Measurements from ENCODE around the gene KREMEN2. TPM values are rescaled to one million over a fixed set of nuclear protein-coding genes. Genes with fewer than 3 reads are reported as not detected.

KREMEN2 gene
- polyA plus RNA-seq, 4 donors = 0.15 to 0.54 (median 0.47) TPM; not detected in 1

Other genes starting within 250 kb of the KREMEN2 start
- gene PRSS27, start 244.1 kb upstream of the KREMEN2 start, polyA plus RNA-seq = 1 to 10 TPM in 1 of 4 donors, under 1 TPM in 1, not detected in 2; 0.65 to 1.3 TPM
- gene SRRM2, start 211.6 kb upstream of the KREMEN2 start, polyA plus RNA-seq = 100 to 1,000 TPM; 329 to 655 (median 496) TPM
- 100 to 1,000 TPM; 166 to 718 (median 396) TPM for gene ELOB, start 187.0 kb upstream of the KREMEN2 start, polyA plus RNA-seq
- gene PRSS33, start 176.7 kb upstream of the KREMEN2 start, polyA plus RNA-seq = under 1 TPM in 1 of 4 donors, not detected in 3; 0.03 TPM
- gene PRSS41, start 165.8 kb upstream of the KREMEN2 start, polyA plus RNA-seq = not detected
- gene PRSS21, start 147.0 kb upstream of the KREMEN2 start, polyA plus RNA-seq = under 1 TPM in 2 of 4 donors, not detected in 2; 0.15 to 0.19 TPM
- 10 to 100 TPM in 3 of 4 donors, 1 to 10 TPM in 1; 5.2 to 19.9 (median 15.0) TPM for gene ZG16B, start 134.0 kb upstream of the KREMEN2 start, polyA plus RNA-seq
- 1 to 10 TPM in 2 of 4 donors, under 1 TPM in 2; 0.45 to 3.9 (median 1.1) TPM for gene PRSS22, start 106.1 kb upstream of the KREMEN2 start, polyA plus RNA-seq
- 10 to 100 TPM in 3 of 4 donors, 1 to 10 TPM in 1; 9.1 to 30.2 (median 23.3) TPM for gene FLYWCH2, start 81.1 kb upstream of the KREMEN2 start, polyA plus RNA-seq
- 10 to 100 TPM; 13.0 to 18.8 (median 14.9) TPM for gene FLYWCH1, start 52.3 kb upstream of the KREMEN2 start, polyA plus RNA-seq
- gene PAQR4, start 5.1 kb downstream of the KREMEN2 start, polyA plus RNA-seq = 10 to 100 TPM in 2 of 4 donors, 1 to 10 TPM in 2; 1.4 to 19.4 (median 6.9) TPM
- gene PKMYT1, start 16.2 kb downstream of the KREMEN2 start, polyA plus RNA-seq = 10 to 100 TPM in 2 of 4 donors, 1 to 10 TPM in 2; 2.5 to 24.7 (median 7.0) TPM
- 1 to 10 TPM in 2 of 4 donors, under 1 TPM in 2; 0.76 to 2.7 (median 0.99) TPM for gene CLDN9, start 48.6 kb downstream of the KREMEN2 start, polyA plus RNA-seq
- gene CLDN6, start 53.9 kb downstream of the KREMEN2 start, polyA plus RNA-seq = 10 to 100 TPM in 1 of 4 donors, under 1 TPM in 1, not detected in 2; 0.04 to 24.4 TPM
- 100 to 1,000 TPM in 2 of 4 donors, 10 to 100 TPM in 2; 27.4 to 259 (median 80.2) TPM for gene TNFRSF12A, start 56.1 kb downstream of the KREMEN2 start, polyA plus RNA-seq
- gene HCFC1R1, start 59.7 kb downstream of the KREMEN2 start, polyA plus RNA-seq = 100 to 1,000 TPM in 1 of 4 donors, 10 to 100 TPM in 3; 51.5 to 119 (median 57.0) TPM
- gene THOC6, start 59.8 kb downstream of the KREMEN2 start, polyA plus RNA-seq = 10 to 100 TPM; 35.9 to 51.4 (median 45.0) TPM
- 10 to 100 TPM; 19.1 to 47.8 (median 33.5) TPM for gene BICDL2, start 72.7 kb downstream of the KREMEN2 start, polyA plus RNA-seq
- 1 to 10 TPM in 1 of 4 donors, under 1 TPM in 3; 0.54 to 3.4 (median 0.78) TPM for gene MMP25, start 82.3 kb downstream of the KREMEN2 start, polyA plus RNA-seq
- 1,000 to 10,000 TPM in 1 of 4 donors, 100 to 1,000 TPM in 3; 127 to 1,061 (median 507) TPM for gene IL32, start 101.4 kb downstream of the KREMEN2 start, polyA plus RNA-seq
- under 1 TPM in 2 of 4 donors, not detected in 2; 0.03 to 0.46 TPM for gene ZSCAN10, start 135.0 kb downstream of the KREMEN2 start, polyA plus RNA-seq
- 10 to 100 TPM; 12.7 to 17.7 (median 16.2) TPM for gene ZNF205, start 148.3 kb downstream of the KREMEN2 start, polyA plus RNA-seq
- gene ZNF213, start 170.8 kb downstream of the KREMEN2 start, polyA plus RNA-seq = 10 to 100 TPM; 10.8 to 12.8 (median 11.8) TPM
- gene OR1F1, start 223.9 kb downstream of the KREMEN2 start, polyA plus RNA-seq = not detected

Data from small intestine (tissue), 4 donors.